HepG2 (cell line): ENCODE data around the gene SIAH1. TPM values are rescaled to one million over a fixed set of nuclear protein-coding genes. Genes with fewer than 3 reads are reported as not detected.
A peak's percentile ranks its signal among the peaks of the same experiment; 100 is the strongest.

ENCODE experiments used
- ATAC-seq: fragments of 200-7000 bp; cut with Tn5 transposase; 3 replicates; pipeline ENCODE4 v1.9.1; 2020; ENCODE audit warnings: mild to moderate bottlenecking, moderate library complexity
- BruUV-seq: library from RNA; stranded (reverse); fragments of 400-500 nt; replicated peaks from 2 replicates; lab custom pipeline; 2021; lab: Mats Ljungman, UMichigan
- CTCF ChIA-PET: fragments of 300-600 bp; formaldehyde crosslinking; extraction: SDS; loops from one replicate; lab custom pipeline; 2021; ENCODE audit warnings: low total read pairs, inconsistent platforms, low intra/inter-chr PET ratio; lab: Yijun Ruan, JAX
- POLR2A ChIA-PET: fragments of 350-600 bp; sonication (Branson Sonifier 250); formaldehyde crosslinking; loops from one replicate; lab custom pipeline; 2020; ENCODE audit warnings: antibody characterized with exemption, inconsistent platforms; lab: Yijun Ruan, JAX
- DNase-seq: peaks from one replicate; pipeline ENCODE4 v3.0.0-alpha.2; 2015; ENCODE audit warnings: low spot score
- FAIRE-seq: peaks from 3 replicates; lab custom pipeline; 2011; peaks lifted over from hg19 to GRCh38; lab: Jason Lieb, UNC
- H2AFZ ChIP-seq: one replicate; pipeline ENCODE4 v1.6.1; 2011; ENCODE audit warnings: low read length, inconsistent platforms
- H3K27ac ChIP-seq: fragments of 300-600 bp; 3 replicates; pipeline ENCODE4 v1.8.0; 2011; ENCODE audit warnings: mixed run types, mild to moderate bottlenecking, mixed read lengths, low read length, inconsistent platforms; ENCODE audit not compliant: insufficient read depth; ENCODE audit errors: extremely low read length
- H3K27me3 ChIP-seq, 2 experiments: fragments of 200-600 bp in 1 of 2; 2 replicates in 1 of 2; 3 replicates in 1 of 2; pipeline versions ENCODE4 v1.6.0 to v1.8.0; 2011; ENCODE audit warnings: low read length in 2 of 2, mild to moderate bottlenecking in 2 of 2, moderate library complexity in 2 of 2, inconsistent platforms in 1 of 2; ENCODE audit not compliant: insufficient read depth in 2 of 2, control insufficient read depth in 1 of 2
- H3K36me3 ChIP-seq, 2 experiments: fragments of 200-600 bp in 1 of 2; replicated peaks in 1 of 2; 2 replicates in 1 of 2; 3 replicates in 1 of 2; pipeline versions ENCODE4 v1.5.1 to v1.8.0; 2011; ENCODE audit warnings: low read length in 2 of 2, inconsistent platforms in 1 of 2; ENCODE audit not compliant: insufficient read depth in 2 of 2, control insufficient read depth in 1 of 2
- H3K4me1 ChIP-seq: 2 replicates; pipeline ENCODE4 v1.5.1; 2012; ENCODE audit warnings: low read length, inconsistent platforms; ENCODE audit not compliant: insufficient read depth
- H3K4me2 ChIP-seq: 2 replicates; pipeline ENCODE4 v1.6.0; 2011; ENCODE audit warnings: low read depth, low read length, inconsistent platforms
- H3K4me3 ChIP-seq, 3 experiments: fragments of 200-600 bp in 1 of 3; sonication (generic), shearing (Covaris generic) in 1 of 3; replicated peaks in 1 of 3; 2 replicates each; pipeline ENCODE4 v1.5.1; 2011 to 2016; ENCODE audit warnings: low read length in 3 of 3, inconsistent platforms in 2 of 3, low read depth in 2 of 3, mild to moderate bottlenecking in 2 of 3, control low read depth in 1 of 3, mixed read lengths in 1 of 3; ENCODE audit not compliant: insufficient read depth in 1 of 3
- H3K79me2 ChIP-seq: one replicate; pipeline ENCODE4 v1.6.1; 2011; ENCODE audit warnings: low read length, inconsistent platforms; ENCODE audit not compliant: insufficient read depth
- H3K9ac ChIP-seq: 2 replicates; pipeline ENCODE4 v1.6.0; 2011; ENCODE audit warnings: mild to moderate bottlenecking, low read depth, low read length, inconsistent platforms; ENCODE audit not compliant: insufficient read depth
- H3K9me3 ChIP-seq: 2 replicates; pipeline ENCODE4 v1.5.1; 2012; ENCODE audit warnings: mild to moderate bottlenecking, low read length
- H4K20me1 ChIP-seq: 2 replicates; pipeline ENCODE4 v1.6.0; 2011; ENCODE audit warnings: inconsistent platforms, mild to moderate bottlenecking, low read length, moderate library complexity; ENCODE audit not compliant: insufficient read depth
- ATF7 ChIP-seq, 2 experiments: fragments of 450-650 bp in 1 of 2; sonication (generic) in 1 of 2; formaldehyde crosslinking in 1 of 2; IDR thresholded peaks; 2 replicates each; pipeline versions ENCODE4 v1.4.0 to v1.6.1; 2016 to 2020; ENCODE audit warnings: antibody characterized with exemption in 1 of 2, mild to moderate bottlenecking in 1 of 2, missing genetic modification reagents in 1 of 2
- CEBPB ChIP-seq: IDR thresholded peaks from 2 replicates; pipeline ENCODE4 v1.6.1; 2011; ENCODE audit warnings: low read depth, low read length, improper control_type of control experiment, borderline replicate concordance
- CREB1 ChIP-seq, 2 experiments: fragments of 450-650 bp in 1 of 2; IDR thresholded peaks; 2 replicates each; pipeline ENCODE4 v1.6.1; 2016 to 2017; ENCODE audit warnings: control low read depth in 1 of 2, mild to moderate bottlenecking in 1 of 2, missing compliant biosample characterization in 1 of 2, missing genetic modification characterization in 1 of 2
- DDIT3 ChIP-seq: sonication (generic); formaldehyde crosslinking; IDR thresholded peaks from 2 replicates; pipeline ENCODE4 v1.4.0; 2020; ENCODE audit warnings: mild to moderate bottlenecking, missing genetic modification reagents
- DZIP1 ChIP-seq: sonication (generic); formaldehyde crosslinking; IDR thresholded peaks from 2 replicates; pipeline ENCODE4 v1.5.0; 2020; ENCODE audit warnings: mild to moderate bottlenecking, missing genetic modification reagents
- ELK4 ChIP-seq: sonication (generic); formaldehyde crosslinking; IDR thresholded peaks from 2 replicates; pipeline ENCODE4 v1.9.0; 2021; ENCODE audit warnings: missing genetic modification reagents, borderline replicate concordance
- NCOA2 ChIP-seq: sonication (generic); formaldehyde crosslinking; IDR thresholded peaks from 2 replicates; pipeline ENCODE4 v1.8.0; 2022; ENCODE audit warnings: inconsistent platforms
- NFYB ChIP-seq: sonication (generic); formaldehyde crosslinking; IDR thresholded peaks from 2 replicates; pipeline ENCODE4 v1.4.0; 2020; ENCODE audit warnings: missing genetic modification reagents
- SMARCC2 ChIP-seq: fragments of 450-650 bp; IDR thresholded peaks from 2 replicates; pipeline ENCODE4 v1.6.1; 2017; ENCODE audit warnings: antibody characterized with exemption, mild to moderate bottlenecking
- ZBTB21 ChIP-seq: sonication (generic); formaldehyde crosslinking; IDR thresholded peaks from 2 replicates; pipeline ENCODE4 v1.4.0; 2020; ENCODE audit warnings: missing genetic modification reagents
- ZHX1 ChIP-seq: sonication (generic); formaldehyde crosslinking; IDR thresholded peaks from 2 replicates; pipeline ENCODE4 v1.8.1; 2022; ENCODE audit warnings: low read depth, mild to moderate bottlenecking, missing genetic modification reagents
- ZNF12 ChIP-seq: sonication (generic); formaldehyde crosslinking; IDR thresholded peaks from 2 replicates; pipeline ENCODE4 v1.5.0; 2020; ENCODE audit warnings: missing genetic modification reagents
- ZNF335 ChIP-seq: sonication (generic); formaldehyde crosslinking; IDR thresholded peaks from 2 replicates; pipeline ENCODE4 v1.4.0; 2020; ENCODE audit warnings: missing genetic modification reagents
- WGBS: methylation state at CpG from one replicate; pipeline ENCODE4 v1.1.6; 2017; ENCODE audit warnings: low lambda C conversion rate; 5-methylcytosine and 5-hydroxymethylcytosine counted together
- in situ Hi-C: cut with HindIII; loops from 2 replicates; pipeline ENCODE4 v1.10.0; 2017; ENCODE audit warnings: low pct_unique_long_range_greater_than_20kb; ENCODE audit not compliant: extremely low pct_ligation_motif_present
- intact Hi-C: fragments of 100-400 bp; cut with micrococcal nuclease; formaldehyde crosslinking; loops from one replicate; pipeline ENCODE4 v1.10.0; 2022; ENCODE audit not compliant: unreplicated experiment
- polyA plus RNA-seq, 8 experiments: library from polyadenylated mRNA; depleted of rRNA in 3 of 8; stranded (reverse) in 7 of 8; unstranded in 1 of 8; fragments of >200 nt; fragmentation: Illumina TruSeq in 4 of 8; extraction: Trizol in 4 of 8; gene quantifications; 2 replicates each; pipeline versions ENCODE4 v1.2.1 to v1.2.3, GENCODE V29; 2011 to 2016; ENCODE audit warnings: low read depth in 4 of 8, missing spikeins in 1 of 8, mixed read lengths in 1 of 8; ENCODE audit not compliant: insufficient read depth in 1 of 8
- total RNA-seq, 5 experiments: library from RNA; depleted of rRNA; stranded (reverse); fragments of >200 nt; fragmentation: Illumina TruSeq; extraction: Trizol; gene quantifications; 2 replicates each; pipeline ENCODE4 v1.2.3, GENCODE V29; 2016; ENCODE audit warnings: low read depth in 1 of 5

SIAH1 gene
- total and polyA plus RNA-seq, 2 of the 13 experiments (the other 11 are each of a cell fraction or from before 2014, with no cell fraction given) = 16.0 to 28.6 TPM

GRCh38 chr16:48395375-48395774 is 10.2 kb upstream of the SIAH1 start (continued):
- TF ChIP-seq ZHX1 (no peak), SMARCC2 (no peak), NCOA2 (no peak), ELK4 (CRISPR knock-in tag) (no peak), ZNF12 (CRISPR knock-in tag) (no peak), NFYB (no peak), CEBPB (peak; percentile 13; the same call in 1 of the 2 replicates)

GRCh38 chr16:48394355-48394703 is 9.1 kb upstream of the SIAH1 start:
- FAIRE-seq = no peak
- H3K27ac ChIP-seq = no peak overlapping the region
- no TSS peak for BruUV-seq
- peaks cover 69% of the 10 kb centered on the region for H3K4me1 ChIP-seq
- no peak overlapping the region for H3K4me3 ChIP-seq
- H3K9me3 ChIP-seq = no peaks in the 10 kb centered on the region
- H3K9ac ChIP-seq = no peak overlapping the region
- H3K79me2 ChIP-seq = no peaks in the 10 kb centered on the region
- no peaks in the 10 kb centered on the region for H3K36me3 ChIP-seq
- TF ChIP-seq ATF7 (IDR thresholded peaks at IDR 0.05) = peak; percentile 98
- TF ChIP-seq ATF7 (CRISPR knock-in tag; IDR thresholded peaks at IDR 0.05) = no peak
- no peak for TF ChIP-seq ZNF335 (CRISPR knock-in tag)
- TF ChIP-seq DDIT3 (CRISPR knock-in tag) = no peak
- 0 out of 2 replicates have a peak, but pooled peaks have one; percentile 21 for TF ChIP-seq ZBTB21 (CRISPR knock-in tag)
- no peak for TF ChIP-seq DZIP1 (CRISPR knock-in tag)
- peak; percentile 97 for TF ChIP-seq CREB1 (IDR thresholded peaks at IDR 0.05)
- peak; percentile 30; the same call in 1 of the 2 replicates for TF ChIP-seq CREB1 (CRISPR knock-in tag; IDR thresholded peaks at IDR 0.05)
- H3K27me3 ChIP-seq = peaks cover 0 to 13% of the 10 kb centered on the region in 2 experiments; a peak in 3 of 5 replicates
- no peaks in the 10 kb centered on the region for H4K20me1 ChIP-seq
- POLR2A ChIA-PET = interaction anchor here (1.0 to 1.2 kb wide), 3 partner anchors 9 to 132 kb away, joined by 3 to 5 read pairs (median 4); partner anchors contain the start of gene SIAH1
- in situ Hi-C loops = no loop called here
- intact Hi-C loops = no loop called here
- H3K4me2 ChIP-seq = peak overlapping the region; percentile 52
- WGBS = 57% methylated on average over 6 of the region's 6 CpGs
- ATAC-seq = no peak
- CTCF ChIA-PET = no interaction called here
- no peak for DNase-seq
- no peak overlapping the region for H2AFZ ChIP-seq
